Tongue (tissue), 2 donors: ENCODE measurements around the gene CAMTA1. TPM values are rescaled to one million over a fixed set of nuclear protein-coding genes. Genes with fewer than 3 reads are reported as not detected.
A peak's percentile ranks its signal among the peaks of the same experiment; 100 is the strongest.

Source experiments
- DNase-seq: peaks from one replicate; pipeline ENCODE4 v3.0.0-alpha.2; 2015
- total RNA-seq: library from RNA; depleted of rRNA; stranded (reverse); fragments of >200 nt; gene quantifications from one replicate; pipeline ENCODE4 v1.2.3, GENCODE V29; 2014

Gene CAMTA1
- total RNA-seq, 1 donor from 2014 or later = 60.6 TPM

- DNase-seq = no peak
Measured at GRCh38 chr1:7084232-7084894, 299.1 kb downstream of the CAMTA1 start.

- no peak for DNase-seq
Measured at GRCh38 chr1:7085521-7085920, 300.3 kb downstream of the CAMTA1 start.

GRCh38 chr1:7086106-7086505, 300.9 kb downstream of the CAMTA1 start:
- DNase-seq = no peak

- no peak for DNase-seq
Measured at GRCh38 chr1:7087888-7088287, 302.6 kb downstream of the CAMTA1 start.

GRCh38 chr1:7089497-7089896, 304.2 kb downstream of the CAMTA1 start:
- DNase-seq = no peak

- no peak for DNase-seq
Measured at GRCh38 chr1:7093297-7093696, 308.0 kb downstream of the CAMTA1 start.

GRCh38 chr1:7094086-7094485, 308.8 kb downstream of the CAMTA1 start:
- DNase-seq = no peak

- no peak for DNase-seq
Measured at GRCh38 chr1:7094509-7094908, 309.3 kb downstream of the CAMTA1 start.

GRCh38 chr1:7095343-7095964, 310.2 kb downstream of the CAMTA1 start:
- DNase-seq = no peak

- no peak for DNase-seq
Measured at GRCh38 chr1:7097938-7098592, 312.8 kb downstream of the CAMTA1 start.

GRCh38 chr1:7098641-7099040, 313.4 kb downstream of the CAMTA1 start:
- peak; percentile 25 for DNase-seq

- DNase-seq = peak; percentile 25
Measured at GRCh38 chr1:7100479-7100878, 315.2 kb downstream of the CAMTA1 start.

GRCh38 chr1:7101187-7101586, 315.9 kb downstream of the CAMTA1 start:
- no peak for DNase-seq

- no peak for DNase-seq
Measured at GRCh38 chr1:7103361-7103782, 318.1 kb downstream of the CAMTA1 start.

- no peak for DNase-seq
Measured at GRCh38 chr1:7103874-7104273, 318.6 kb downstream of the CAMTA1 start.

- peak; percentile 26 for DNase-seq
Measured at GRCh38 chr1:7104339-7104738, 319.1 kb downstream of the CAMTA1 start.

- no peak for DNase-seq
Measured at GRCh38 chr1:7105269-7105668, 320.0 kb downstream of the CAMTA1 start.

- DNase-seq = no peak
Measured at GRCh38 chr1:7106442-7107108, 321.3 kb downstream of the CAMTA1 start.

GRCh38 chr1:7107109-7107830, 322.0 kb downstream of the CAMTA1 start:
- no peak for DNase-seq

- DNase-seq = no peak
Measured at GRCh38 chr1:7108251-7108650, 323.0 kb downstream of the CAMTA1 start.

GRCh38 chr1:7109901-7110300, 324.6 kb downstream of the CAMTA1 start:
- no peak for DNase-seq

GRCh38 chr1:7110321-7110720, 325.1 kb downstream of the CAMTA1 start:
- no peak for DNase-seq
